Measurements from ENCODE around the gene RBMS1. TPM values are rescaled to one million over a fixed set of nuclear protein-coding genes. Genes with fewer than 3 reads are reported as not detected.

RBMS1 gene
- total and polyA plus RNA-seq, 2 experiments from 2014 or later: 55.5 to 94.8 TPM

GRCh38 chr2:160372585-160372984 lies 121.0 kb downstream of the RBMS1 start (continued):
- TF ChIP-seq, protein P1, sequence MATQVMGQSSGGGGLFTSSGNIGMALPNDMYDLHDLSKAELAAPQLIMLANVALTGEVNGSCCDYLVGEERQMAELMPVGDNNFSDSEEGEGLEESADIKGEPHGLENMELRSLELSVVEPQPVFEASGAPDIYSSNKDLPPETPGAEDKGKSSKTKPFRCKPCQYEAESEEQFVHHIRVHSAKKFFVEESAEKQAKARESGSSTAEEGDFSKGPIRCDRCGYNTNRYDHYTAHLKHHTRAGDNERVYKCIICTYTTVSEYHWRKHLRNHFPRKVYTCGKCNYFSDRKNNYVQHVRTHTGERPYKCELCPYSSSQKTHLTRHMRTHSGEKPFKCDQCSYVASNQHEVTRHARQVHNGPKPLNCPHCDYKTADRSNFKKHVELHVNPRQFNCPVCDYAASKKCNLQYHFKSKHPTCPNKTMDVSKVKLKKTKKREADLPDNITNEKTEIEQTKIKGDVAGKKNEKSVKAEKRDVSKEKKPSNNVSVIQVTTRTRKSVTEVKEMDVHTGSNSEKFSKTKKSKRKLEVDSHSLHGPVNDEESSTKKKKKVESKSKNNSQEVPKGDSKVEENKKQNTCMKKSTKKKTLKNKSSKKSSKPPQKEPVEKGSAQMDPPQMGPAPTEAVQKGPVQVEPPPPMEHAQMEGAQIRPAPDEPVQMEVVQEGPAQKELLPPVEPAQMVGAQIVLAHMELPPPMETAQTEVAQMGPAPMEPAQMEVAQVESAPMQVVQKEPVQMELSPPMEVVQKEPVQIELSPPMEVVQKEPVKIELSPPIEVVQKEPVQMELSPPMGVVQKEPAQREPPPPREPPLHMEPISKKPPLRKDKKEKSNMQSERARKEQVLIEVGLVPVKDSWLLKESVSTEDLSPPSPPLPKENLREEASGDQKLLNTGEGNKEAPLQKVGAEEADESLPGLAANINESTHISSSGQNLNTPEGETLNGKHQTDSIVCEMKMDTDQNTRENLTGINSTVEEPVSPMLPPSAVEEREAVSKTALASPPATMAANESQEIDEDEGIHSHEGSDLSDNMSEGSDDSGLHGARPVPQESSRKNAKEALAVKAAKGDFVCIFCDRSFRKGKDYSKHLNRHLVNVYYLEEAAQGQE (IDR thresholded peaks at IDR 0.05; ENCODE audit: unreplicated experiment): no peak
- TF ChIP-seq EZH2 (IDR thresholded peaks at IDR 0.05; ENCODE audit: low read depth, unreplicated experiment) (no peak), NANOG (IDR thresholded peaks at IDR 0.05; ENCODE audit: borderline replicate concordance) (no peak)

DNA sequence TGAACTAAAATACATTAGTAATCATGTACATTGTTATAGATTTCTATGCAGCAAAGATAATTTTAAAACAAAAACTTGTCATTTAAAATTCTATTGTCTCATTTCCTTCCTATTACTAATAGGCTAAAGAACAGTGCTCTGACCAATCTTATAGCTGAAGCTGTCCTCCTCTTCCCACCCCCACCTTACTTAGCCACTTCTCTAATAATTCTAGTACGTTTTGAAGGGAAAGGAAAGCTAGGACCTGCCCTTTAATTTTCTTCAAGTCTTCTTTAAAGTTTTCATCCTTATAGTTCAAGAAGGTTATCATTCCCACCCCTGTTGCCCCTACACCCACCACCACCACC lies 121.6 kb downstream of the RBMS1 start:
- Histone ChIP-seq H3K4me2 (peak overlapping the region; percentile 27; the same call in 1 of the 2 replicates), H3K36me3 (ENCODE audit: insufficient read depth) (no peaks in the 10 kb centered on the region), H3K27me3 (ENCODE audit: insufficient read depth) (no peaks in the 10 kb centered on the region), H3K4me3 (no peak overlapping the region), H3K9me2 (ENCODE audit: insufficient read depth) (no peaks in the 10 kb centered on the region), H3K27ac (ENCODE audit: low read depth) (no peak overlapping the region), H3F3A (replicated peaks; ENCODE audit: low read depth) (no peaks in the 10 kb centered on the region), H4K20me1 (replicated peaks; ENCODE audit: insufficient read depth) (0 out of 2 replicates have a peak, but pooled peaks cover 11% of the 10 kb centered on the region), H3K4me1 (ENCODE audit: insufficient read depth) (peaks cover 75% of the 10 kb centered on the region), H2AFZ (no peak overlapping the region), H3K79me2 (replicated peaks; ENCODE audit: insufficient read depth) (peaks cover 94% of the 10 kb centered on the region)
- DNase-seq (ENCODE audit: low spot score) (no peak), ATAC-seq (no peak)
- Mint-ChIP-seq H3K27me3 (ENCODE audit: insufficient read depth, low read depth, poor library complexity) (no peaks in the 10 kb centered on the region), H3K9me3 (no peaks in the 10 kb centered on the region), H3K4me3 (no peak overlapping the region), H3K4me1 (peaks cover 71% of the 10 kb centered on the region), H3K36me3 (ENCODE audit: low read depth) (peaks cover 3% of the 10 kb centered on the region; the same call in 1 of the 3 replicates), H3K27ac (no peak overlapping the region)
- TF ChIP-seq EZH2phosphoT487 (IDR thresholded peaks at IDR 0.05; ENCODE audit: unreplicated experiment) (no peak), STAT1 (IDR thresholded peaks at IDR 0.05; ENCODE audit: unreplicated experiment) (no peak), JUNB (IDR thresholded peaks at IDR 0.05; ENCODE audit: unreplicated experiment) (no peak), CTCF (conservative IDR thresholded peaks at IDR 0.05; ENCODE audit: low read depth in 2 of 2) (no peak), EZH2 (IDR thresholded peaks at IDR 0.05; ENCODE audit: low read depth, unreplicated experiment) (no peak), POLR2AphosphoS5 (IDR thresholded peaks at IDR 0.05; ENCODE audit: low read depth) (no peak), NANOG (IDR thresholded peaks at IDR 0.05; ENCODE audit: borderline replicate concordance) (no peak), ZNF331 (CRISPR knock-in tag; IDR thresholded peaks at IDR 0.05; ENCODE audit: low read depth) (no peak), ZNF114 (CRISPR knock-in tag; IDR thresholded peaks at IDR 0.05) (no peak)
- TF ChIP-seq, protein P2, sequence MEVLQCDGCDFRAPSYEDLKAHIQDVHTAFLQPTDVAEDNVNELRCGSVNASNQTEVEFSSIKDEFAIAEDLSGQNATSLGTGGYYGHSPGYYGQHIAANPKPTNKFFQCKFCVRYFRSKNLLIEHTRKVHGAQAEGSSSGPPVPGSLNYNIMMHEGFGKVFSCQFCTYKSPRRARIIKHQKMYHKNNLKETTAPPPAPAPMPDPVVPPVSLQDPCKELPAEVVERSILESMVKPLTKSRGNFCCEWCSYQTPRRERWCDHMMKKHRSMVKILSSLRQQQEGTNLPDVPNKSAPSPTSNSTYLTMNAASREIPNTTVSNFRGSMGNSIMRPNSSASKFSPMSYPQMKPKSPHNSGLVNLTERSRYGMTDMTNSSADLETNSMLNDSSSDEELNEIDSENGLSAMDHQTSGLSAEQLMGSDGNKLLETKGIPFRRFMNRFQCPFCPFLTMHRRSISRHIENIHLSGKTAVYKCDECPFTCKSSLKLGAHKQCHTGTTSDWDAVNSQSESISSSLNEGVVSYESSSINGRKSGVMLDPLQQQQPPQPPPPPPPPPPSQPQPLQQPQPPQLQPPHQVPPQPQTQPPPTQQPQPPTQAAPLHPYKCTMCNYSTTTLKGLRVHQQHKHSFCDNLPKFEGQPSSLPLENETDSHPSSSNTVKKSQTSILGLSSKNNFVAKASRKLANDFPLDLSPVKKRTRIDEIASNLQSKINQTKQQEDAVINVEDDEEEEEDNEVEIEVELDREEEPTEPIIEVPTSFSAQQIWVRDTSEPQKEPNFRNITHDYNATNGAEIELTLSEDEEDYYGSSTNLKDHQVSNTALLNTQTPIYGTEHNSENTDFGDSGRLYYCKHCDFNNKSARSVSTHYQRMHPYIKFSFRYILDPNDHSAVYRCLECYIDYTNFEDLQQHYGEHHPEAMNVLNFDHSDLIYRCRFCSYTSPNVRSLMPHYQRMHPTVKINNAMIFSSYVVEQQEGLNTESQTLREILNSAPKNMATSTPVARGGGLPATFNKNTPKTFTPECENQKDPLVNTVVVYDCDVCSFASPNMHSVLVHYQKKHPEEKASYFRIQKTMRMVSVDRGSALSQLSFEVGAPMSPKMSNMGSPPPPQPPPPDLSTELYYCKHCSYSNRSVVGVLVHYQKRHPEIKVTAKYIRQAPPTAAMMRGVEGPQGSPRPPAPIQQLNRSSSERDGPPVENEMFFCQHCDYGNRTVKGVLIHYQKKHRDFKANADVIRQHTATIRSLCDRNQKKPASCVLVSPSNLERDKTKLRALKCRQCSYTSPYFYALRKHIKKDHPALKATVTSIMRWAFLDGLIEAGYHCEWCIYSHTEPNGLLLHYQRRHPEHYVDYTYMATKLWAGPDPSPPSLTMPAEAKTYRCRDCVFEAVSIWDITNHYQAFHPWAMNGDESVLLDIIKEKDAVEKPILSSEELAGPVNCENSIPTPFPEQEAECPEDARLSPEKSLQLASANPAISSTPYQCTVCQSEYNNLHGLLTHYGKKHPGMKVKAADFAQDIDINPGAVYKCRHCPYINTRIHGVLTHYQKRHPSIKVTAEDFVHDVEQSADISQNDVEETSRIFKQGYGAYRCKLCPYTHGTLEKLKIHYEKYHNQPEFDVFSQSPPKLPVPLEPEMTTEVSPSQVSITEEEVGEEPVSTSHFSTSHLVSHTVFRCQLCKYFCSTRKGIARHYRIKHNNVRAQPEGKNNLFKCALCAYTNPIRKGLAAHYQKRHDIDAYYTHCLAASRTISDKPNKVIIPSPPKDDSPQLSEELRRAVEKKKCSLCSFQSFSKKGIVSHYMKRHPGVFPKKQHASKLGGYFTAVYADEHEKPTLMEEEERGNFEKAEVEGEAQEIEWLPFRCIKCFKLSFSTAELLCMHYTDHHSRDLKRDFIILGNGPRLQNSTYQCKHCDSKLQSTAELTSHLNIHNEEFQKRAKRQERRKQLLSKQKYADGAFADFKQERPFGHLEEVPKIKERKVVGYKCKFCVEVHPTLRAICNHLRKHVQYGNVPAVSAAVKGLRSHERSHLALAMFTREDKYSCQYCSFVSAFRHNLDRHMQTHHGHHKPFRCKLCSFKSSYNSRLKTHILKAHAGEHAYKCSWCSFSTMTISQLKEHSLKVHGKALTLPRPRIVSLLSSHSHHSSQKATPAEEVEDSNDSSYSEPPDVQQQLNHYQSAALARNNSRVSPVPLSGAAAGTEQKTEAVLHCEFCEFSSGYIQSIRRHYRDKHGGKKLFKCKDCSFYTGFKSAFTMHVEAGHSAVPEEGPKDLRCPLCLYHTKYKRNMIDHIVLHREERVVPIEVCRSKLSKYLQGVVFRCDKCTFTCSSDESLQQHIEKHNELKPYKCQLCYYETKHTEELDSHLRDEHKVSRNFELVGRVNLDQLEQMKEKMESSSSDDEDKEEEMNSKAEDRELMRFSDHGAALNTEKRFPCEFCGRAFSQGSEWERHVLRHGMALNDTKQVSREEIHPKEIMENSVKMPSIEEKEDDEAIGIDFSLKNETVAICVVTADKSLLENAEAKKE (CRISPR knock-in tag; IDR thresholded peaks at IDR 0.05): no peak
- TF ChIP-seq, protein P3, sequence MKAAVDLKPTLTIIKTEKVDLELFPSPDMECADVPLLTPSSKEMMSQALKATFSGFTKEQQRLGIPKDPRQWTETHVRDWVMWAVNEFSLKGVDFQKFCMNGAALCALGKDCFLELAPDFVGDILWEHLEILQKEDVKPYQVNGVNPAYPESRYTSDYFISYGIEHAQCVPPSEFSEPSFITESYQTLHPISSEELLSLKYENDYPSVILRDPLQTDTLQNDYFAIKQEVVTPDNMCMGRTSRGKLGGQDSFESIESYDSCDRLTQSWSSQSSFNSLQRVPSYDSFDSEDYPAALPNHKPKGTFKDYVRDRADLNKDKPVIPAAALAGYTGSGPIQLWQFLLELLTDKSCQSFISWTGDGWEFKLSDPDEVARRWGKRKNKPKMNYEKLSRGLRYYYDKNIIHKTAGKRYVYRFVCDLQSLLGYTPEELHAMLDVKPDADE (IDR thresholded peaks at IDR 0.05): no peak

Data from GM23338 (cell line).